Spleen (tissue), 11 donors: ENCODE data around the gene TTC3. TPM values are rescaled to one million over a fixed set of nuclear protein-coding genes. Genes with fewer than 3 reads are reported as not detected.

Experiments
- DNase-seq: peaks from one replicate; pipeline ENCODE4 v3.0.0-alpha.2; 2020
- H3K27ac ChIP-seq, 8 donors: fragments of 200-600 bp; sonication (generic) in 7 of 8; 1 replicate in 4 of 8; 2 replicates in 4 of 8; pipeline versions ENCODE4 v1.5.0 to v1.8.0; 2016 to 2021; ENCODE audit warnings: inconsistent platforms in 4 of 8, mild to moderate bottlenecking in 4 of 8, moderate library complexity in 1 of 8
- H3K27me3 ChIP-seq, 7 donors: fragments of 200-600 bp; sonication (generic) in 6 of 7; replicated peaks in 1 of 7; 1 replicate in 4 of 7; 2 replicates in 3 of 7; pipeline versions ENCODE4 v1.5.0 to v1.8.0; 2016 to 2021; ENCODE audit warnings: inconsistent platforms in 3 of 7, mild to moderate bottlenecking in 1 of 7
- H3K36me3 ChIP-seq, 6 donors: fragments of 200-600 bp; sonication (generic) in 5 of 6; 1 replicate in 4 of 6; 2 replicates in 2 of 6; pipeline versions ENCODE4 v1.5.0 to v1.8.0; 2016 to 2021; ENCODE audit warnings: inconsistent platforms in 2 of 6
- H3K4me1 ChIP-seq, 6 donors: fragments of 200-600 bp; sonication (generic) in 5 of 6; 1 replicate in 3 of 6; 2 replicates in 3 of 6; pipeline versions ENCODE4 v1.5.0 to v1.8.0; 2016 to 2021; ENCODE audit warnings: inconsistent platforms in 3 of 6
- H3K4me3 ChIP-seq, 8 donors: fragments of 200-600 bp; sonication (generic) in 7 of 8; 1 replicate in 4 of 8; 2 replicates in 4 of 8; pipeline versions ENCODE4 v1.5.0 to v1.8.0; 2016 to 2021; ENCODE audit warnings: inconsistent platforms in 4 of 8, mild to moderate bottlenecking in 4 of 8, moderate library complexity in 2 of 8
- H3K9me3 ChIP-seq, 8 donors: fragments of 200-600 bp; sonication (generic) in 7 of 8; 1 replicate in 4 of 8; 2 replicates in 4 of 8; pipeline versions ENCODE4 v1.5.0 to v1.8.0; 2016 to 2021; ENCODE audit warnings: inconsistent platforms in 4 of 8
- CTCF ChIP-seq, 11 experiments: fragments of 200-600 bp in 7 of 11; fragments of 450-650 bp in 4 of 11; sonication (generic) in 4 of 11; IDR thresholded peaks in 8 of 11; conservative IDR thresholded peaks in 3 of 11; 1 replicate in 7 of 11; 2 replicates in 4 of 11; pipeline versions ENCODE4 v1.4.0 to v1.8.0; 2016 to 2021; ENCODE audit warnings: antibody characterized with exemption in 11 of 11, inconsistent platforms in 4 of 11, mild to moderate bottlenecking in 1 of 11
- POLR2A ChIP-seq, 3 donors: fragments of 450-650 bp; IDR thresholded peaks; one replicate each; pipeline ENCODE4 v1.5.1; 2017; ENCODE audit warnings: antibody characterized with exemption in 3 of 3, mild to moderate bottlenecking in 1 of 3
- POLR2AphosphoS5 ChIP-seq, 3 donors: sonication (generic); formaldehyde crosslinking; IDR thresholded peaks; one replicate each; pipeline ENCODE4 v1.5.1; 2017; ENCODE audit warnings: antibody characterized with exemption in 3 of 3
- WGBS, 5 donors: extraction: QIAGEN DNeasy Blood & Tissue Kit in 3 of 5; methylation state at CpG; one replicate each; pipeline versions ENCODE4 v1.1.5 to v1.1.7; 2013 to 2018; 5-methylcytosine and 5-hydroxymethylcytosine counted together
- intact Hi-C: fragments of 100-400 bp; cut with DNase I; formaldehyde crosslinking; loops from one replicate; pipeline ENCODE4 v1.15.0; 2023; ENCODE audit warnings: low total_unique reads
- polyA plus RNA-seq, 3 donors: library from polyadenylated mRNA; stranded (reverse); fragments of 200-250 nt; gene quantifications; one replicate each; pipeline ENCODE4 v1.2.1, GENCODE V29; 2013
- total RNA-seq, 7 donors: library from RNA; depleted of rRNA in 3 of 7; stranded (reverse); fragments of >200 nt in 3 of 7; fragmentation: NEBNext Ultra II Directional in 4 of 7; extraction: Animal tissue kit (Norgen Biotek cat#: 25700) in 4 of 7; gene quantifications; one replicate each; pipeline versions ENCODE4 v1.1.0 to v1.2.1, GENCODE V29; 2016 to 2021
- donor health status: healthy with polysubstance abuse.
- donor health status: DM: no; HTN: no; CAD: no; lungs with moderate emphysema.
- donor health status: DM: no; HTN: no; CAD: no.
- donor health status: Bipolar disorder and iron deficiency.
- donor health status: healthy.
- donor health status: DM: no; HTN: no; CAD: no.
- donor health status: DM: yes; HTN: yes; CAD: no.

TTC3 gene
- total and polyA plus RNA-seq, 10 donors = 16.0 to 143 (median 80.7) TPM

GRCh38 chr21:37064841-37065240 lies 8.2 kb upstream of the TTC3 start:
- Histone ChIP-seq H3K4me3 (no peak overlapping the region), H3K27ac (no peak overlapping the region), H3K36me3 (peaks cover 0 to 51% (median 9%) of the 10 kb centered on the region in 6 donors), H3K9me3 (no peaks in the 10 kb centered on the region), H3K4me1 (peaks cover 0 to 1% (median 0%) of the 10 kb centered on the region in 6 donors), H3K27me3 (no peaks in the 10 kb centered on the region)
- DNase-seq = no peak
- intact Hi-C loops = no loop called here
- no peak for TF ChIP-seq POLR2A (IDR thresholded peaks at IDR 0.05)
- no peak for TF ChIP-seq CTCF (IDR thresholded peaks at IDR 0.05 in 8 of 11, conservative IDR thresholded peaks at IDR 0.05 in 3 of 11)
- no peak for TF ChIP-seq POLR2AphosphoS5 (IDR thresholded peaks at IDR 0.05)

DNA sequence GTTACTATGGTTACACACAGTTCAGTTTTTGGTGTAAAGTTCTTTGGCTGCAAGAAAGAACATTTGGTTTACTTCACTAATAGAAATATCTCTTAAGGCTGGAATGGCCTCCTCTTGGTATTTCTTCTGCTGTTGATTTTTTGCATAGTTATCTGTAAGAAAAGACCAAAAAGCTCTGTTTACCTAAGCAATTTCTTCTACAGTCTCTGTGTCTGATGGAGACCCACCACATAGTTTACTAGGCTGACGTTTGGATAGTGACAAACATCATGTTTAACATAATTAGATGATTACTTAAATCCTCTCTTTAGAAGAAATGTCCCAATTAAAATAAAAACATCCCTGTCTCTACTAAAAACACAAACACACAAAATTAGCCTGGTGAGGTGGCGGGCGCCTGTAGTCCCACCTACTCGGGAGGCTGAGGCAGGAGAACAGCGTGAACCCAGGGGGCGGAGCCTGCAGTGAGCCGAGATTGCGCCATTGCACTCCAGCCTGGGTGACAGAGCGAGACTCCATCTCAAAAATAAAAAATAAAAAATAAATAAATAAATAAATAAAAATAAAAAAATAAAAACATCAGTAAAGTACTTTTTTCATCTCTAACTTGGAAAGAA lies 7.4 kb upstream of the TTC3 start:
- Histone ChIP-seq H3K9me3 (no peaks in the 10 kb centered on the region), H3K27me3 (no peaks in the 10 kb centered on the region), H3K4me1 (peaks cover 0 to 10% (median 0%) of the 10 kb centered on the region in 6 donors), H3K36me3 (peaks cover 0 to 56% (median 9%) of the 10 kb centered on the region in 6 donors), H3K27ac (no peak overlapping the region), H3K4me3 (no peak overlapping the region)
- 95 to 99% (median 96%) methylated on average over 9 of the region's 9 CpGs for WGBS, 5 donors
- no peak for DNase-seq
- intact Hi-C loops = no loop called here
- TF ChIP-seq CTCF (IDR thresholded peaks at IDR 0.05 in 8 of 11, conservative IDR thresholded peaks at IDR 0.05 in 3 of 11) = no peak
- TF ChIP-seq POLR2AphosphoS5 (IDR thresholded peaks at IDR 0.05) = no peak
- no peak for TF ChIP-seq POLR2A (IDR thresholded peaks at IDR 0.05)

DNA sequence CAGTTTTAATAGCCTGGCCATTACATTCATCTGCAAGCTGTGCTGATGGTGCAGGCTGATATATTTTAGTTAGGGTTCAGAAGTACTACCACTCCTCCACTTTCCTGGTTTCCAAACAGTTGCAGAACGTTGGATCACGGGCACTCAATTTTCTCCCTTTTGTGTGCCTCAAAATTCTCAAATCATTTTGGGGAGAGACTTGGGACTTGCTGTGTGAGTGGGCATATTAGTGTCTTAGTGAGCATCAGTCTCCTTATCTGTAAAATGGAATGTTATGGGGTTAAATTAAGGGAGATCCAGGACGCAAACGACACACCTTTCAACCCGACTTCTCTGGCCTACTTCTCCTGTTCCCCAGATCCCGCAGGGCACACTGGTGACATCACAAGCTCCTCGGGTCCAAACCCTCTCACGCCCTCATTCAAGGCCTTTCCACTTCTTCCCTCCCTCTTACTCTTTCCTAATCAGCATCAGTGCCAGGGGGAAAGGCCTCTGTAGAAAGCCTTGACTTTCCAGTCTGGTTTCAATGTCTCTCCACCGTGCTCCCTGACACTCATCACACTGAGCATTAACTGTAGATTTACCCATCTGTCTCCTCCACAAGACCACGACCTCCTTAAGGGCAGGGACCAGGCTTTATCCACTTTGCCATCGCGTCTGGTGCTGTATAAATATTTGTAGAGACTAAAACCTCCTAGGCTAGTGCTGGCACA lies 1.3 kb upstream of the TTC3 start:
- Histone ChIP-seq H3K27ac (peak overlapping the region; percentile 94 to 98 (median 98)), H3K4me1 (peaks cover 11 to 55% (median 31%) of the 10 kb centered on the region in 6 donors), H3K9me3 (no peaks in the 10 kb centered on the region), H3K36me3 (peaks cover 0 to 32% (median 2%) of the 10 kb centered on the region in 6 donors), H3K4me3 (peak overlapping the region; percentile 79 to 96 (median 94)), H3K27me3 (no peaks in the 10 kb centered on the region)
- DNase-seq = no peak
- intact Hi-C loops = no loop called here
- TF ChIP-seq CTCF (IDR thresholded peaks at IDR 0.05 in 8 of 11, conservative IDR thresholded peaks at IDR 0.05 in 3 of 11) = no peak
- no peak for TF ChIP-seq POLR2A (IDR thresholded peaks at IDR 0.05)
- no peak for TF ChIP-seq POLR2AphosphoS5 (IDR thresholded peaks at IDR 0.05)
- WGBS, 5 donors = 31 to 43% (median 39%) methylated on average over 12 of the region's 12 CpGs

DNA sequence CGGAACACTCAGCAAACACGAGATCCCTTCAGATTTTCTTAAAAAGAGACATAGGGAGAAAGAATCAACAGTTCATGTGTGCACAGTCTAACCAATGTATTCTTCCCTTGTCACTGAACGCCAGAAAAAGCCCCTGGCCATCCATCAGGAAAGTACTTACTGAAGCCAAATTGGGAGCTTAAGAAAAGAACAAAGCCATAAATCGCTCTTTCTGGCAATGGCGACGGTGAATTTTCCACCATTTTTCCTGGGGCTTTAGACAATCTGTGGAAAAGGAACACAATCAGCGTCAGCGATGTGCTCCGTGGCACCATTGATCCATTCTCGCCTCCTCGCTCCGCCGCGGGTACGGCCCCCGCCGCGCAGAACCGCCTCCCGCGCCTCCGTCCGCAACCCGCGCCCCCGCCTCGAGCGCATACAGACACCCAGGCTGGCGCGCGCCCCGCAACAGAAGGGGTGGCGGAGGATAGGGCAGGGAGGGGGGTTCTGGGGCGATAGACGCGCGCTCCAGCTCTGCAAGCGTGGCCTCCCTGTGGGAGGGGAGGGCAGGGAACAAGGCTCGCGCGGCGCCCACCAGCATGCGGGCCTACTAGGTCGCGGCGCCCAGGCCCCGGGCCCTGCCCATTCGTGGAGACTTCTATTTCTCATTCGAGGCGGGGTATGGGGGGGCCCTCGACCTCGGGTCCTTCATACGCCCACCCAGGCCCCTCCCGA lies 623 bp upstream of the TTC3 start:
- no peaks in the 10 kb centered on the region for H3K27me3 ChIP-seq

More for the DNA sequence above, 623 bp upstream of the TTC3 start:
- Histone ChIP-seq H3K9me3 (no peaks in the 10 kb centered on the region), H3K4me1 (peaks cover 11 to 62% (median 31%) of the 10 kb centered on the region in 6 donors), H3K36me3 (peaks cover 0 to 25% (median 2%) of the 10 kb centered on the region in 6 donors), H3K27ac (peak overlapping the region; percentile 94 to 98 (median 98)), H3K4me3 (peak overlapping the region; percentile 79 to 96 (median 94))
- intact Hi-C loops = no loop called here
- TF ChIP-seq POLR2AphosphoS5 (IDR thresholded peaks at IDR 0.05) = peak in 2 of 3 donors; percentile 90 to 92
- TF ChIP-seq CTCF (IDR thresholded peaks at IDR 0.05 in 8 of 11, conservative IDR thresholded peaks at IDR 0.05 in 3 of 11) = no peak
- peak in 1 of 3 donors; percentile 52 for TF ChIP-seq POLR2A (IDR thresholded peaks at IDR 0.05)
- no peak for DNase-seq
- WGBS, 5 donors = 0 to 1% (median 1%) methylated on average over 21 to 54 of the region's 54 CpGs
